ENCODE results near the gene CFLAR. TPM values are rescaled to one million over a fixed set of nuclear protein-coding genes. Genes with fewer than 3 reads are reported as not detected.
A peak's percentile ranks its signal among the peaks of the same experiment; 100 is the strongest.
"Not testable (repeated sequence)": the region's sequence is repeated elsewhere in the genome, so short reads cannot be mapped to it uniquely, and the experiment has no call there.

CFLAR gene
- total RNA-seq, 1 donor from 2014 or later = 282 TPM

DNA sequence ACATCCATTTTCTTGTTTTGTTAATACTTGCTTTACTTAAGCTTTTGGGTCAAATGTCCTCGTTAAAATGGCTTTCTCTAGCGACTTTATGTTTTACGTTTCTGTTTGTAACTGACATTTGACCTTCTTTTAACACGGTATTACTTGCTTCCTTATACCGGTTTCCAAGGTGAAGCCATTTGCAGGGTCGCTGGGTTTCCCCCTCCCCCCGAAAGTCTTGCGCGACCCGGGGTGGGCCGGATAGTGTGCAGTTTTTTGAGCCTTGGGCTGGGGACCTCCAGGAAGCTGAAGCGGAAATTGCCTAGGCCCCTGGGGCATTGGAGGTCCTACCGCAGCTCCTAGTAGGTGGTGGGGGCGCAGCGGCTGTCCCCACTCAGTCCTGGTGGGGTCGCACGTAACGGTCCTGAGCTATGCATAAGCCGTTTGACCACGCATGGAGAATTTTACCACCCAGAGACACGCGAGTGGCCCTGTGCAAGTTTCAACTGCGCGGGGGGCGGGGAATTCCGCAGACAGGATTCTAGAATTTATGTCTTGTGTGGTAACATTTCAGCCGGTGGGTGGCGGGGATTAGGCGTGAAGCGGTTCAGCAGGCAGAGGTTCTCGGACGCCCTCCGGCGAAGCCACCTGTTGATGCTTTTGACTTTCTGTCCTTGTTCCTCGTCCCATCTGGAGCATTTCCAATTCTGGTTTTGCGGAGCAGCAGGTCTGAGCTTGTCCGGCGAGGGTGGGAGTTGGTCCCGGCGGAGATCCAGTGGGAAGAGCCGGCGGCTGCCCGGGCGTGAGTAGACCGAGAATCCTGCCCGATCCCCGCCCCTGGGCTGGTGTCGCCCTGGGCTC is 2.4 kb downstream of the CFLAR start:
- DNase-seq (ENCODE audit: low spot score) = peak; percentile 95

DNA sequence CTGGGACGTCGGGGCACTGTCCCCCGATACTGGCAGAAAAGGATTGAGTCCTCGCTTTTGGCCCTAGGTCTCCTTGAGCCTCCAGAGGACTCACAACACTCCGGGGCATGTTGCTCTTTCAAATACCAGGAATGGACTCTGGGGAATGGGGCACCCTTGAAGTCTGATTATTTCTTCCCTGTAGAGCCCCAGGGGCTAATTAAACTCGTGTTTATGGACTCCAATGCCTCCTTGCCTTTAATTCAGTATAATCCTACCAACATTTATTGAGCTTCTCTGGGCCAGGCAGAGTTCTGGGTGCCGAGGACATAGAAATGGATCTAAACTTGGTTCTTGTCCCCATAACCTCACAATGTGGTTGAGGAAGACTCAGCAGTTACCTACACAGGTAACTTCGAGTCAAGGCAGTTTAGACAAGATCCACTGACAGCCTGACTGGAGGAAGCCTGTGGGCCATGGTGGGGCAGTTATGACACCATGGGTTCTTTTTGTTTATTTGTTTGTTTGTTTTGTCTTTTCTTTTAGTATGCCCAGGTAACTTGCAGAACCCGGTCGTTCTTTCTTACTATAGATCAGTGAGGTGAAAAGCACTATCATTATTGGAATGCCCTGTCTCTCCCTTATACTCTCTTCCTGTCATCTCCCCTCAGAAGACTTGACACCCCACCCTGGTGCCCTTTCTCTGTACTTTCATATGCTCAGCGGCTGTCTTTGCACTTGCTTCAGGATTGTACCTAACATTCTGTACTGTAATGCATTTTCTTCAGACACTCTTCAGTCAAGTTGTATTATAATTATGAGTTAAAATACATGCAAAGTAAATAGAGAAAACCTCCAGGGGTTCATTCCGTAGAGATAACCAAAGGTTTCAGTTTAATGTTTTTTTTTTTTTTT is 3.2 kb downstream of the CFLAR start:
- no peak for DNase-seq (ENCODE audit: low spot score)

DNA sequence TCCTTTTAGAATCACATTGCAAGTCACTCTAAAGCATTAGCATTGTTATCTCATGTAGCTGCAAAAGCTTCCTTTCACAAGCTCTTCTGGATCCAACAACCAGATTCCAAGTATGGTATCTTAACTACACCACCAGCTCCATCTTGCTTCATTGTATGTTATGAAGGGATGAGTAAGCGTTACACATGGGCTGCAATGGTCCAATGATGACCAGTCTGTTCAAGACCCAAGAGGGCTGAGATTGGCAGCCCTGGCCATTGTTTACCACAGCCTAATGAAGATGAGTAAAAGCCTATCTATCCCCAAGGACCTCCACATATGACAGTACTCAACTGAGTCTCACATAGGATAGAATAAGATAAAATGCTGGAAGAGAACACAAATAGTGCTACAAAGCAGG is 6.3 kb downstream of the CFLAR start:
- DNase-seq (ENCODE audit: low spot score) = no peak

DNA sequence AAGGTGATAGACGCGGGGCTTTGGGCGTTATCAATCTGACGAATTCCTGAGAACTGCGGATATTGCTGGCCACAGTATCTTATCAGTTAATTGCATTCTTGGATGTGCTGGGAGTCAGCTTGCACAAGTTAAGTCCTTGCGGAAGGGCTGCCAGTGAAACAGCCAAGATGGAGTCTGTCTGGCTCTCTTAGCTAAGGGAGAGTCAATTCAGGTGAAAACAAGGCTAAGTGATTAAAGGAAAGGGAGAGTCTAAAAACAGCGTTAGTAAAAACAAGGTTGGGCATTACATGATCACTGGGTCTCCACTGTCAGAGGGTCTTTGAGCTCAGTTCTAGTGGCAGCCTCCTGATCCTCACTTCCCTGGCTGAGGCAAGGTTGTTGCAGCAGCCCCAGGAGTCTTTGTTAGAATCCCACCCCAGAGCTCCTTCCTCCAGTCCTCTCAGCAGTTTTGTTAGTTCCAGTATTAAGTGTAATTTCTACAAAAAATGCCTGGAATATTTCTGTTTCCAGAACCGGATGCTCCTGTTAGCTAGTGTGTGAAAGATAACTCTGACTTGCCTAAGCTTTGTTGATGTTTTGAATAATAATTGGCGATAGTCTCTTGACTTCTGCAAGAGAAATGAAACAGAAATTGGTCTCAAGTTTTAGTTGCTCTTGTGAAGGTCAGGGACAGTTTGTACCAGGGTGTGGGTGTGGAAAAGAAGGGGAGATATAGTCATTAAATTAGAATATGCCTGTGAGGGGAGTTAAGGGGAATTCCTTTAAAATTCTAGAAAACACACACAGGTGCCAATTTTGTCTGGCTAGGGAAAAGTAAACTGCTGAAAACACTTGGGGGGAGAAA is 10.6 kb downstream of the CFLAR start:
- DNase-seq (ENCODE audit: low spot score) = no peak

DNA sequence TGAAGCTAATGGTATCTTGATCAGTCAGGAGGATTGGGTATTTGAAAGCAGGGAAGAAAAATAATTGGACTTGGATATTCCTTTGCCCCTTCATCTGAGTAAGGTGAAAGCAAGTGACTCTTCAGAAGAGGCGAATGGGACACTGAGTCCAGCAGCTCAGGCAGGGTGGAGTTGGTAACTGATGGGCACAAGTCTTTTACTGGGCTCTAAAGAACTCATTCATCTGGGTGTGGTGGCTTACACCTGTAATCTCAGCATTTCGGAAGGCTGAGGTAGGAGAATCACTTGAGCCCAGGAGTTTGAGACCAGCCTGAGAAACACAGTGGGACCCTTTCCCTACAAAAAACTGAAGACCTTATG is 11.2 kb downstream of the CFLAR start:
- no peak for DNase-seq (ENCODE audit: low spot score)

DNA sequence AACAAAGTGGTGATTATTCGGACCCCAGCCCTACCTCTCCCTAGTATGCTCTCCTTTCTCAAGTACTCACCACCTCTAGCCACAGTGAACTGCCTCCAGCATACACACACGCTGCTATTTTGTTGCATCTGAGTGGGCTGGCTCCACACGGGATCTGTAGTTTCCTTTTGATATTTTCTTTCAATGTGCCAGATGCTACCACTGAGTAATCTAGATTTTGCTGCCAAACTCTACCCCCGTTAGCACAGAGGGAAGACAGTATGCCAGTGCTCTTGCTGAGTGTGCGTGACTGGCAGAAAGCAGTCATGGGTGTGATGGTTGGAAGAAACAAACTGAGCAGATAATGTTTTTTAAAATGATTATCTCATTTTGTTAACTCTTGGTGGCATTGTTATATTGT is 11.6 kb downstream of the CFLAR start:
- no peak for DNase-seq (ENCODE audit: low spot score)

DNA sequence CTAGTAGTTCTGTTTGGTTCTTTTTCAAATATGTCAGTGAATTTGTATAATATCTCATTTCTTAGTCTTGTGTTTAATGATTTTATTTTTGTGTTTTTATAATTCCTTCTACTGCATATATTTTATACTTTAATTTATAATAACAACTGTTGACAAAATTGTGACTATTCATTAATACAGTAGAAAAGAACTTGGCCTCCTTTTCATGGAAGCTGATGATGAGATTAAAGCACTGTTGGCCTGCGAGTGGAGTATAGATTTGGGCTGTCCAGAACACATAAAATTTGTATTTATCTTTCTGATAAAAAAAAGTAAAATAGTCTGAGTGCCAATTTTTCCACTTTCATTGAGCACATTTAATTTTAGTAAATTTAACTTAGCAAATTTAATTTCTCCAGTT is 12.1 kb downstream of the CFLAR start:
- DNase-seq (ENCODE audit: low spot score) = no peak

DNA sequence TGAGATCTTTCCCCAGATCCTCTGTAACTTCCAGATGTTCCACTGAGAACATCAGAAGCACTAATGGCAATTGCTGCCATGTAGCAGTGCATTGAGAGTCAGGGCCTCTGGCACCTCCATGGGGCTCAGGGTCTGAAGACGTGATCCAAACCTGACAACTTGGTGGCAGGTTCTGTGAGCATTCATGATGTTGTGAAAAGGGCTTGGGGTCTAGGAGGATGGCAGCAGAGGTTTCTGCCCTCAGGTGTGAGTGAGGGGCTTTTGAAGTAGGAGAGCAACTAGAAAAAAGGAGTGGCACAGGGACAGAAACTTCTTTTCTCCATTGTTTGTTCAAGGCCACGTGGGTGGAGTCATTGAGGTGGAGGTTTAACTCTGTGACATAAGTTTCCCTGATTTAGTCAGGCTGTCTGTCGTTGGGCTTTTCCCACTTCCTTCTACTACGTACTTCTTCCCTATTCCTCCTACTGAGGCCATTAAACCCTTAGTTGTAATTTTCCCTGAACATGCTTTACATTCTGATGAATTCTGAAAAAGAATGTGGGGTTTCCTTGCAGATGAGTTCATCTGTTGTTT is 13.1 kb downstream of the CFLAR start:
- DNase-seq (ENCODE audit: low spot score) = no peak

DNA sequence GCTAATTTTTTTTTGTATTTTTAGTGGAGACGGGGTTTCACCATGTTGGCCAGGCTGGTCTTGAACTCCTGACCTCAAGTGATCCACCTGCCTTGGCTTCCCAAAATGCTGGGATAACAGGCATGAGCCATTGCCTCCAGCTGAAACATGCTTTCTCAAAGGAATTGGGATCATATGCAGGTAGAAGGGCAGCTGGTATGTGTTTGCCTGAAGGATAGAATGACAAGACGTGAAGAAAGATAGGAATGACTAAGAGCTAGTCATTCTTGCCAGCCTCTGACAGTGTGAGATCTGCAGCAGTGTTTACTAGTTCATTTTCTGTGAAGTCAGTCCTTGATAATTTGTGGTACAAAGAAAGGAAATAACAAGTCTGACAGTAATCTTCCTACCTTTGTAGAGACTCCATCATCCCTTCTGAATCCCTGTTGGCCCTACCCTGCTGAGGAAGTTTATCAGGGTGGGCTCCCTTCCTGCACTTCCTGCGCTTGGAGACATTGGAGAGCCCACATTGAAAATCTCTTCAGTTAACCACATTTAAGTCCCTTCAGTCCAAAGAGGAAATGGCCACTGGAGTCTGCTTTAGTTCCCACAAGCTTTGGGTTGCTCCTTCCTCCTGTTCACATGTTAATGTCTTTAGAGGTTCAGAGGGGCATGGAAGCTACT is 14.7 kb downstream of the CFLAR start:
- no peak for DNase-seq (ENCODE audit: low spot score)

DNA sequence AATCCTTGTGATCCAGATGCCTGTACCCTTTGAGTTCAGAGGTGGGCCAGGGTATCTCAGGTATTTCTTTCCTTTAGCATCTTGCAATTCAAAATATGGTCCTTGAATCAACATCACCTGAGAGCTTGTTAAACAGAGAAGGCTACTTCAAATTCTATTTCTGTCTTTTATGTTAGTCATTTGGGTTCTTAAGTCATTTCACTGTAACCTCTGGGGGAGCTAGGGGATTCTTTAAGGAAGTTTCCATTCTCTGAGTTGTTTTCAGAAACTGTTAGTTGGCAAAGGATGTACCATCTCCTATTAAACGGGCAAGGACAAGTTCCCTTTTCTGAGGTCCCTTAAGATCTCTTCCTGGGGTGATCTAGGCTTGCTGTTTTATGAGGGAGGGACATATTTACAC is 16.6 kb downstream of the CFLAR start:
- no peak for DNase-seq (ENCODE audit: low spot score)

DNA sequence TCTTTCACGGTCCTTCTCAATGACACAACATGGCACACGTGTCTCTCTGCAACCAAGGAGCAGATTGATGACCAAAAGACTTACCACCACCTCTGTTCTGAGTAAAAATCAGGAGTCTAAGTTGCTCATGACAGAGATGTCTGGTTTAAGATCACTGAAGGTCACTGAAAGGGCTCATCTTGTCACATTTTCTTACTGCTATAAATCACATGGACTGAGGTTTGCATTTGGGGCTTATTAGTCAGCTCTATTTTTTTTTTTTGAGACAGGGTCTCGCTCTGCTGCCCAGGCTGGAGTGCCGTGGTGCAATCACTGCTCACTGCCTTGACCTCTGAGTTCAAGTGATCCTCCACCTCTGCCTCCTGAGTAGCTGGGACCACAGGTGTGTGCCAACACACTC is 19.4 kb downstream of the CFLAR start:
- no peak for DNase-seq (ENCODE audit: low spot score)

DNA sequence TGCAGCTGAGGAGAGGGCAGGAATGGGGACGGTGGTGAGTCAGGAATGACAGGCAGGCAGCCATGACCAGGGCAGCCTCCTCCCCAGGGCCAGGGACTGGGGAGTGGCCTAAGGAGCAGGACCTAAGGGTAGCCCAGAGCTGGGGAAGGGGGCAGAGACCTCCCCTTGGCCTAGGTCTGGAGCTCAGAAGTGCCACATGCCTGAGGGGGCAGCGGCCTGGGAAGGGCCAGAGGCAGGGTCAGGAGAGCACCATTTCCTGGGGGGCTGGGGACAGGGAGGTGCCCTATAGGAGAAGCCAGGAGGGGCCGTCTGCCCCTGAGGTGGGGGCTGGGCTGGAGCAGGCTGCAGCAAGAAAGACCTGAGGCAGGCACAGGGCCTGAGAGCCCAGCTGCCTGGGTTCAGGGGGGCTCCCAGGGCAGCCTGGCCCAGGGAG is 20.9 kb downstream of the CFLAR start:
- no peak for DNase-seq (ENCODE audit: low spot score)

DNA sequence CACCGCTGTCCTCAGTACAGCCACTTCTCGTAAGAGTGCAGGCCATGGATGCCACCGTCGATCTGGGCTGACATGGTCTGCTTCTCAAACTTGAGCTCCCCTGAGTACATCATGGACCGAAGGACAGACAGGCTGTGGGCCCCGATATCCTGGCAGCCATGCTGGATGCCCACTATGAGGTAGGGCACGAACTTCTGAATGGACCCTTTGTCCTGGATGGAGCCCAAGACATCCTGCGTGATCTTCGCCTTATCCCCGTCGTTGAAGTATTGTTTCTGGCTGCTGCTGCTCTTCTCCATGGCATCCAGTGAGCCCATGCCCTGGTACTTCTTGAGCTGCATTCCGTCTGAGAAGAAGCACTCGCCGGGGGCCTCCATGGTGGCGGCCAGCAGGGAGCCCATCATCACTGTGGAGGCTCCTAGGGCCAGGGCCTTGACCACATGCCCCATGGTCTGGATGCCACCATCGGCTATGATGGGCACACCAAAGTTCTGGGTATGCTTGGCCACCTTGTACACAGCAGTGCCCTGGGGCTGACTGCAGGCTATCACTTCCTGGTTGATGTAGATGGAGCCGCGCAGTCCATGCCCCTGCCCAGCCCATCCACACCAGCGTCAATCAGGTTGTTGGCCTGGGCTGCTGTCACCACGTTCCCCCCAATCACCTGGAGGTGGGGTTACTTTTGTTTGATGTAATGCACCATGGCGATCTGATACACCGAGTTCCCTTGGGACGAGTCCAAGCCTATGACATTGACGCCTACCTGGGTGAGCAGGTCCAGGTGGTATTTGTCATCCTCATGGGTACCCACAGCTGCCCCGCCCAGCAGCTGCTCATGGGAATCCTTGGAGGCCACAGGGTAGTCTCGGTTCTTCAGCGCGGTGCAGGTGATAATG is 21.8 kb downstream of the CFLAR start:
- no peak for DNase-seq (ENCODE audit: low spot score)

DNA sequence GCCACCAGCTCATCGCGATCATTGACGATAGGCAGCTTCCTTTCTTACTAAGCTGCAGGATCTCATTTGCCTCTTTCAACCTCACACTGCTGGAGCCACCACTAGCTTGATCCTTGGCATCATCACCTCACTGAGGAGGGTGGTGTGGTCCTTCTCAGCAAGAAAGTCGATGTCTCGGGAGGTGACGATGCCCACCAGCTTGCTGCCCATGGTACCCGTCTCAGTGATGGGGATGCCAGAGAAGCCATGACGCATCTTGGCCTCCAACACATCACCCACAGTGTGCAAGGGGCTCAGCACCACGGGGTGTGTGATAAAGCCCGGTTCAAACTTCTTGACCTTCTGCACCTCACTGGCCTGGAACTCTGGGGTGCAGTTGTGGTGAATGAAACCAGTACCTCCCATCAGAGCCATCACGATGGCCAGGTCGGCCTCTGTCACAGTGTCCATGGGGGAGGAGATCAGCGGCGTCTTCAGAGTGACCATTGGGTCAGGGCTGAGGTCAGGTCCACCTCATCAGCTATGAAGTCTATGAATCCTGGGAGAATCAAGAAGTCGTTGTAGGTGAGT is 22.5 kb downstream of the CFLAR start:
- no peak for DNase-seq (ENCODE audit: low spot score)

DNA sequence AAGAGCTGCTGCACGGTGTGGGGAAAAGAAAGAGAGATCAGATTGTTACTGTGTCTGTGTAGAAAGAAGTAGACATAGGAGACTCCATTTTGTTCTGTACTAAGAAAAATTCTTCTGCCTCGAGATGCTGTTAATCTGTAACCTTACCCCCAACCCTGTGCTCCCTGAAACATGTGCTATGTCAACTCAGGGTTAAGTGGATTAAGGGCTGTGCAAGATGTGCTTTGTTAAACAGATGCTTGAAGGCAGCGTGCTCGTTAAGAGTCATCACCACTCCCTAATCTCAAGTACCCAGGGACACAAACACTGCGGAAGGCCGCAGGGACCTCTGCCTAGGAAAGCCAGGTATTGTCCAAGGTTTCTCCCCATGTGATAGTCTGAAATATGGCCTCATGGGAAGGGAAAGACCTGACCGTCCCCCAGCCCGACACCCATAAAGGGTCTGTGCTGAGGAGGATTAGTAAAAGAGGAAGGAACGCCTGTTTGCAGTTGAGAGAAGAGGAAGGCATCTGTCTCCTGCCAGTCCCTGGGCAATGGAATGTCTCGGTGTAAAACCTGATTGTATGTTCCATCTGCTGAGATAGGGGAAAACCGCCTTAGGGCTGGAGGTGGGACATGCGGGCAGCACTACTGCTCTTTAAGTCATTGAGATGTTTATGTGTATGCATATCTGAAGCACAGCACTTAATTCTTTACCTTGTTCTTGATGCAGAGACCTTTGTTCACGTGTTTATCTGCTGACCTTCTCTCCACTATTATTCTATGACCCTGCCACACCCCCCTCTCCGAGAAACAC is 23.2 kb downstream of the CFLAR start:
- not testable (repeated sequence) for DNase-seq (ENCODE audit: low spot score)

DNA sequence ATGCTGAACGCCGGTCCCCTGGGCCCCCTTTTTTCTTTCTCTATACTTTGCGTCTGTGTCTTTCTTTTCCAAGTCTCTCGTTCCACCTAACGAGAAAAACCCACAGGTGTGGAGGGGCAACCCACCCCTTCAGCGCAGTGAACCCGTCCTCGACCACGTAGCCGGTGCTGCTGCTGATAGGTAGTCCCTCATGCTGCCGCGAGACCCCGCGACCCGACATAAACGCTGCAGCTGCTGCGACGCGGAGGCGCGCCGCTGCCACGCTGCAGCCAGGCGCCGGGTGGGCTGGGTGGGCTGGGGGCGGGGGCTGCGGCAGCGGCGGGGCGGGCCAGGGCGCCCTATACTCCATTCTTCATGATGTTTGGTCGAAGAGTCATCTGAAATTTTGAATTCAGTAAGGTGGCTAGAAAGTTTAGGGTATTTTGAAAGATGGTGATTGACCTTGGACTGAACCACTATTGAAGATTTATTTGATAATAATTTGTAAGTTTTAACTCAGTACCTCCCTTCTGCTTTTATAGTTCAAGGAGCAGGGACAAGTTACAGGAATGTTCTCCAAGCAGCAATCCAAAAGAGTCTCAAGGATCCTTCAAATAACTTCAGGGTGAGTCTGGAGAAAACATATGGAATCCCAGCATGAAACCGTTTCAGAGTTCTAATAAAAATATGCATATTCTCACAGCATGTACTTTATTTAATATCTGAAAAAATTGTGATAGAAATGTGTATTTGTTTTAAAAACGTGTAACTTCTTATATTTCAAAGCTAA is 24.1 kb downstream of the CFLAR start:
- DNase-seq (ENCODE audit: low spot score) = no peak
